ENCODE results near the gene KCNN4.

The KCNN4 gene

DNA sequence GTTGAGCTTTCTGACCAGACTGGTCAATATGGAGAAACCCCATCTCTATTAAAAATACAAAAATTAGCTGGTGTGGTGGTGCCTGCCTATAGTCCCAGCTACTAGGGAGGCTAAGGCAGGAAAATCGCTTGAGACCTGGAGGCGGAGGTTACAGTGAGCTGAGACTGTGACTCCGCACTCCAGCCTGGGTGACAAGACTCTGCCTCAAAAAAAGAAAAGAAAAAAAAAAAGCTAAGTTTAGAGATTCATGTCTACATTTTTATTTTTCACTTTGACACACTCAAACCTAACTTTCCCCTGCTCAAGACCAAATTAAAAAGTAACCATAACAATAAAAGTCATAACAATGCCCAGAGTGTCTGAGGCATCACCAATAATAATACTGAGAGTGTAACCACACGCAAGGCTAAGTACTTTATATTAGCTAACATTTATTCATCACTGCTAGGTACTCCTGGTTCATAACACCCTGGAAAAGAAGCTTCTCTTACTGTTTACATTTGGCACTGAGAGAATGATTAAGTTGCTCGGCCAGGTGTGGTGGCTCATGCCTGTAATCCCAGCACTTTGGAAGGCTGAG, 59.2 kb downstream of the KCNN4 start:
- Histone ChIP-seq H3K36me3 (ENCODE audit: insufficient read depth) (no peaks in the 10 kb centered on the region), H4K20me1 (ENCODE audit: insufficient read depth) (no peaks in the 10 kb centered on the region), H3K4me2 (no peak overlapping the region), H3K27ac (no peak overlapping the region), H3K79me2 (ENCODE audit: insufficient read depth, low read depth) (no peaks in the 10 kb centered on the region), H3K4me1 (ENCODE audit: low read depth, poor library complexity, severe bottlenecking) (no peaks in the 10 kb centered on the region), H3K27me3 (ENCODE audit: insufficient read depth, low read depth) (no peaks in the 10 kb centered on the region), H3K4me3 (IDR thresholded peaks at IDR 0.05; ENCODE audit: insufficient read depth, low read depth, low read length) (no peak overlapping the region), H3K9ac (no peak overlapping the region), H2AFZ (ENCODE audit: low read depth) (no peak overlapping the region)
- TF ChIP-seq, protein P1, sequence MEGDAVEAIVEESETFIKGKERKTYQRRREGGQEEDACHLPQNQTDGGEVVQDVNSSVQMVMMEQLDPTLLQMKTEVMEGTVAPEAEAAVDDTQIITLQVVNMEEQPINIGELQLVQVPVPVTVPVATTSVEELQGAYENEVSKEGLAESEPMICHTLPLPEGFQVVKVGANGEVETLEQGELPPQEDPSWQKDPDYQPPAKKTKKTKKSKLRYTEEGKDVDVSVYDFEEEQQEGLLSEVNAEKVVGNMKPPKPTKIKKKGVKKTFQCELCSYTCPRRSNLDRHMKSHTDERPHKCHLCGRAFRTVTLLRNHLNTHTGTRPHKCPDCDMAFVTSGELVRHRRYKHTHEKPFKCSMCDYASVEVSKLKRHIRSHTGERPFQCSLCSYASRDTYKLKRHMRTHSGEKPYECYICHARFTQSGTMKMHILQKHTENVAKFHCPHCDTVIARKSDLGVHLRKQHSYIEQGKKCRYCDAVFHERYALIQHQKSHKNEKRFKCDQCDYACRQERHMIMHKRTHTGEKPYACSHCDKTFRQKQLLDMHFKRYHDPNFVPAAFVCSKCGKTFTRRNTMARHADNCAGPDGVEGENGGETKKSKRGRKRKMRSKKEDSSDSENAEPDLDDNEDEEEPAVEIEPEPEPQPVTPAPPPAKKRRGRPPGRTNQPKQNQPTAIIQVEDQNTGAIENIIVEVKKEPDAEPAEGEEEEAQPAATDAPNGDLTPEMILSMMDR (conservative IDR thresholded peaks at IDR 0.05; ENCODE audit: low read depth, low read length): no peak

DNA sequence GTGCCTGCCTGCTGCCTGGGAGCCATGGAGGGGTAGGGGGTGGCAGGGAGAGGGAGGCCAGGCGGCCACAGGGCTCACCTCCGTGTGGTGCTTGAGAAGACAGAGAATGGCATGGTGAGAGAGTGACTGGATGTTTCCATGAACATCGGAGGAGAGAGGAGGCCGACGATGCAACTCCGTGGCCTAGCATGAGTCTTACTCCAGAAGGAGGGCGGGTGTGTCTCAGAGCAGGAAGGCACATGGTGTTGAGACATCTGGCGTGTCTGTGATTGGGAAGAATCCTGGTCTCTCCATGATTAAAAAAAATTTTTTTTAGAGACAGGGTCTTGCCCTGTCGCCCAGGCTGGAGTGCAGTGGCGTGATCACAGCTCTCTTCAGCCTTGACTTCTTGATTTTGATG, 59.8 kb downstream of the KCNN4 start:
- no peak overlapping the region for H3K27ac ChIP-seq
- no peak overlapping the region for H3K4me3 ChIP-seq (IDR thresholded peaks at IDR 0.05; ENCODE audit: insufficient read depth, low read depth, low read length)
- no peaks in the 10 kb centered on the region for H3K79me2 ChIP-seq (ENCODE audit: insufficient read depth, low read depth)
- no peaks in the 10 kb centered on the region for H3K36me3 ChIP-seq (ENCODE audit: insufficient read depth)
- H2AFZ ChIP-seq (ENCODE audit: low read depth): no peak overlapping the region
- no peak overlapping the region for H3K4me2 ChIP-seq
- no peaks in the 10 kb centered on the region for H4K20me1 ChIP-seq (ENCODE audit: insufficient read depth)
- TF ChIP-seq, protein P1 (conservative IDR thresholded peaks at IDR 0.05; ENCODE audit: low read depth, low read length): no peak
- no peaks in the 10 kb centered on the region for H3K4me1 ChIP-seq (ENCODE audit: low read depth, poor library complexity, severe bottlenecking)
- H3K9ac ChIP-seq: no peak overlapping the region
- H3K27me3 ChIP-seq (ENCODE audit: insufficient read depth, low read depth): no peaks in the 10 kb centered on the region

DNA sequence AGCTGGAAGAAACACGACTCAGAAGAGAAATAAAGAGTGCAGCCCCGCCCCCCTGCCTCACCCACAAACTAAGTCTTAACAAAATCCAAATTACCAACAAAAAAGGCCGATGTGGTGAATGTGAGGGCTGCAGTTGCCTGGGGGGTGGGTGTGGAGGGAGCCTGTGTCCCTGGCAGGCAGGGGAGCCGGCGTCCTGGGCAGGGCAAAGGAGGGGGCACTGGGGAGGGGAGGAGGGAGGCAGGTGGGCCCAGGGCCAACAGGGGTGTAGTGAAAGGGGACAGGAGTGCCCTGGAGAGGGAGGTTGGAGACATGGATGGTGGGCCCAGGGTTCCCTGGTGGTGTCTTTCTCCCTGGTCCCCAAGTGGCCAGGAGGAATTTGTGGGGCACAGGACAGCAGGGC, 60.9 kb downstream of the KCNN4 start:
- Histone ChIP-seq H3K27ac (no peak overlapping the region), H3K79me2 (ENCODE audit: insufficient read depth, low read depth) (no peaks in the 10 kb centered on the region), H3K4me3 (IDR thresholded peaks at IDR 0.05; ENCODE audit: insufficient read depth, low read depth, low read length) (no peak overlapping the region), H3K9ac (no peak overlapping the region), H2AFZ (ENCODE audit: low read depth) (no peak overlapping the region), H4K20me1 (ENCODE audit: insufficient read depth) (no peaks in the 10 kb centered on the region), H3K27me3 (ENCODE audit: insufficient read depth, low read depth) (no peaks in the 10 kb centered on the region), H3K4me1 (ENCODE audit: low read depth, poor library complexity, severe bottlenecking) (no peaks in the 10 kb centered on the region), H3K36me3 (ENCODE audit: insufficient read depth) (no peaks in the 10 kb centered on the region), H3K4me2 (no peak overlapping the region)
- TF ChIP-seq, protein P1 (conservative IDR thresholded peaks at IDR 0.05; ENCODE audit: low read depth, low read length): no peak

DNA sequence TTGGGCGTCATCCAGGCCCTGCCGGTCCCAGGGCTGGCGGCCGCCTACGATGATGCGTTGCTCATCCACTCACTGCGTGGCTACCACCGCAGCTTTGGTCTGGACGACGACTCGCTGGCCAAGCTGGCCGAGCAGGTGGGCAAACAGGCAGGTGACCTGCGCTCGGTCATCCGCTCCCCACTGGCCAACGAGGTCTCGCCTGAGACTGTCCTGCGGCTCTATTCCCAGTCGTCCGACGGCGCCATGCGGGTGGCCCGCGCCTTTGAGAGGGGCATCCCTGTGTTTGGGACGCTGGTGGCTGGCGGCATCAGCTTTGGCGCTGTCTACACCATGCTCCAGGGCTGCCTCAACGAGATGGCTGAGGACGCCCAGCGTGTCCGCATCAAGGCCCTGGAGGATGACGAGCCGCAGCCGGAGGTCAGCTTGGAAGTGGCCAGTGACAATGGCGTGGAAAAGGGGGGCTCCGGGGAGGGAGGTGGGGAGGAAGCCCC, 61.4 kb downstream of the KCNN4 start:
- Histone ChIP-seq H3K4me2 (no peak overlapping the region), H2AFZ (ENCODE audit: low read depth) (no peak overlapping the region), H3K9ac (no peak overlapping the region), H3K79me2 (ENCODE audit: insufficient read depth, low read depth) (no peaks in the 10 kb centered on the region), H3K36me3 (ENCODE audit: insufficient read depth) (no peaks in the 10 kb centered on the region), H4K20me1 (ENCODE audit: insufficient read depth) (no peaks in the 10 kb centered on the region), H3K27me3 (ENCODE audit: insufficient read depth, low read depth) (no peaks in the 10 kb centered on the region), H3K27ac (no peak overlapping the region), H3K4me1 (ENCODE audit: low read depth, poor library complexity, severe bottlenecking) (no peaks in the 10 kb centered on the region), H3K4me3 (IDR thresholded peaks at IDR 0.05; ENCODE audit: insufficient read depth, low read depth, low read length) (no peak overlapping the region)
- TF ChIP-seq, protein P1 (conservative IDR thresholded peaks at IDR 0.05; ENCODE audit: low read depth, low read length): no peak
